ENCODE results near the gene ANGPTL1.

- TF ChIP-seq CTCF (IDR thresholded peaks at IDR 0.05; ENCODE audit: low read length) (no peak), EZH2 (IDR thresholded peaks at IDR 0.05; ENCODE audit: borderline replicate concordance, low read length) (no peak)
These were observed 47.4 kb upstream of the ANGPTL1 start for GRCh38 chr1:178918308-178918707.
